ENCODE measurements around the gene MIA2.
"Not testable (repeated sequence)": the region's sequence is repeated elsewhere in the genome, so short reads cannot be mapped to it uniquely, and the experiment has no call there.

MIA2 gene

DNA sequence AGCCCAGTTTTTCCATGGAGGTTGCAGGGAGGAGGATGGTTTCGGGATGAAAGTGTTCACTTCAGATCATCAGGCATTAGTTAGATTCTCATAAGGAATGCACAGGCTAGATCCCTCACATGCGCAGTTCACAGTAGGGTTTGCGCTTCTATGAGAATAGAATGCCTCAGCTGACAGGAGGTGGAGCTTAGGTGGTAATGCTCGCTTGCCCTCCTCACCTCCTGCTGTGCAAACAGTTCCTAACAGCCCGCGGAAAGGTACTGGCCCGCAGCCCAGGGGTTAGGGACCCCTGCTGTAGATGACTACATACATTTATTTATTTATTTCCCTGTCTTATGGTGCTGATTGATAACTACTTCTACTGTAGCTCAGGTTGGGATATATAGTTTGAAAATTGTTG, 105.3 kb downstream of the MIA2 start:
- DNase-seq (ENCODE audit: low spot score): no peak

GRCh38 chr14:39341126-39341525, 107.4 kb downstream of the MIA2 start:
- DNase-seq (ENCODE audit: low spot score): not testable (repeated sequence)

DNA sequence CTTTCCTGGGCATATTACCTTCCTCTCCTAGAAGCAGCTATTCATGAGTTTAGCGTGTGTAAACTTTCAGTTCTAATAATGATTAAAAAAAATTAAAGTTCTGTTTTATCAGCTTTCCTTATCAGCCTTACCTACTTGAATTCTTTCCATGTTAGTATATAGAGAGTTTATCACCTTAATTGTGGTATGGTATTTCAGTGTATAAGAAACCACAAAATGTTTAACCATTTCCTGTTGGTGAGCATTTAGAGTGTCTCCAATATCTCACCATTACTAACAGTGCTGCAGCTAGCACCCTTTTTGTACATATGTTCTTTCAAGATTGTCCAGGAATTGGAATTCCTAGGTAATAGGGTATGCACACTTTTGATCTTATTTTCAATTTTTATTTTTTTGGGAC, 109.1 kb downstream of the MIA2 start:
- DNase-seq (ENCODE audit: low spot score): no peak

GRCh38 chr14:39343614-39344013, 109.9 kb downstream of the MIA2 start:
- DNase-seq (ENCODE audit: low spot score): no peak

- DNase-seq (ENCODE audit: low spot score): no peak
Measured at GRCh38 chr14:39350866-39351265, 117.2 kb downstream of the MIA2 start.

DNA sequence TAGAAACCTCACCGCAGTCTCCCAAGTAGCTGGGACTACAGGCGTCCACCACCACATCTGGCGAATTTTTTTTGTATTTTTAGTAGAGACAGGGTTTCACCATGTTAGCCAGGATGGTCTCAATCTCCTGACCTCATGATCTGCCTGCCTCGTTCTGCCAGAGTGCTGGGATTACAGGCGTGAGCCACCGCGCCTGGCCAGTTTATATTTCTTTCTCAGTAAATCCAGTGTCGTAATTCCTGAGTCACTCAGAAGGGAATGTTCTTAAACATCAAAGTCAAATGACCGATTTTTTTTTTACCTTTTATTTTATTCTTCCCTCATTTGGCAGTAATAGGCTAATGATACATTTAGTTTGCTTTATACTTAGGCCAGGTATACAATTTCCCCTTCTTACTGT, 118.0 kb downstream of the MIA2 start:
- no peak for DNase-seq (ENCODE audit: low spot score)

GRCh38 chr14:39359069-39359468, 125.4 kb downstream of the MIA2 start:
- not testable (repeated sequence) for DNase-seq (ENCODE audit: low spot score)

DNA sequence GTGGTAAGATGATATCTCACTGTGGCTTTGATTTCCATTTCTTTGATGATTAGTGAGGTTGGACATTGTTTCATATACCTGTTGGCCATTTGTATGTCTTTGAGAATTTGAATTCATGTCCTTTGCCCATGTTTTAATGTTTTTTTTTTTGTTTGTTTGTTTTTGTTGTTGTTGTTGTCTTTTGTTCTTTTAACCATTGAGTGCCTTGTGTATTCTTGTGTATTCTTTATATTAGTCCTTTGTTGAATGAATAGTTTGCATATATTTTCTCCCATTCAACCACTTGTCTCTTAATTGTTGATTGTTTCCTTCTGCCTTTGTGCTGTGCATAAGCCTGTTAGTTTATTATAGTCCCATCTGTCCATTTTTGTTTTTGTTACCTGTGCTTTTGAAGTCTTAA, 126.6 kb downstream of the MIA2 start:
- DNase-seq (ENCODE audit: low spot score): no peak

DNA sequence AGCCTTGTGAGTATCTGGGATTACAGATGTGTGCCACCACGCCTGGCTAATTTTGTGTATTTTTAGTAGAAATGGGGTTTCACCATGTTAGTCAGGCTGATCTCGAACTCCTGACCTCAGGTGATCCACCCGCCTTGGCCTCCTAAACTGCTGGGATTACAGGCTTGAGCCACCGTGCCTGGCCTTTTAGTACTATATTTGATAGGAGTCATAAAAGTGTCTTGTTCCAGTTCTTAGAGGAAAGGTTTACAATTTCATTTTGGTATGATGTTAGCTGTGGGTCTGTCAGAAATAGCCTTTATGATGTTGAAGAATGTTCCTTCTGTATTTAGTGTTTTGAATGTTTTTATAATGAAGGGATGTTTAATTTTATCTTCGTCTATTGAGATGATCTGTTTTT, 127.8 kb downstream of the MIA2 start:
- DNase-seq (ENCODE audit: low spot score): not testable (repeated sequence)

- no peak for DNase-seq (ENCODE audit: low spot score)
Measured at GRCh38 chr14:39364509-39364908, 130.8 kb downstream of the MIA2 start.

- DNase-seq (ENCODE audit: low spot score): no peak
Measured at GRCh38 chr14:39365354-39365753, 131.6 kb downstream of the MIA2 start.

GRCh38 chr14:39366460-39367386, 133.0 kb downstream of the MIA2 start:
- no peak for DNase-seq (ENCODE audit: low spot score)

GRCh38 chr14:39367387-39367751, 133.7 kb downstream of the MIA2 start:
- DNase-seq (ENCODE audit: low spot score): no peak

DNA sequence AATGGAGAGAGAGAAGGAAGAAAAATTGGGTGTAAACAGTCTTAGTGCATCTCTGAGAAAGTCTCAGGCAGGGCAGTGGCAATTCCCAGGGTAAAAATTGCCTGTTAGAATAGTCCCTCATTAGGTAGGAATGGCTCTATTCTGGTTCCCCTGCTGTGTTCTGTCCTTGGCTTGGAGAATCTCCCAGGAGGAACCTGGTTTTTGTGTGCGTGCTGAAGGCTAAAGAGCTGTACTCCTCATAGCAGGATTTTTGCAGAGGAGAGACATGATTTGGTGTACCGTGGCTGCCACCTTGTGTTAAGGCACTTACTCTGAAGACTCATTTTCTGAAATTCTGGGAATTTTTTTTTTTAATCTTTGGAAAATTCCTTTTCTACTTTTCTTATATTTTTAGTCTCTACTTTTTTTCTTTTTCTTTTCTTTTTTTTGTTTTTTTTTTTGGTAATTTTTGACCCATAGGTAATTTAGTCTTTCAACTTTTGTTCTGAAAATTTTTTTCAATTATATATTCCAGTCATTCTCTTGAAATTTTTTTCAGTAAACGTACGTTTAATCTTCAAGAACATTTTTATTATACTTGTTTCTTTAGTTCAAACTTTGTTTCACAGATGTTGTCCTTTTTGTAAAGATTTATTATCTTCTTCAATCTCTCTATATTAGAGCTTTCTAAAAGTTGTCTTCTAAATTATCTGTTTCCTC, 134.7 kb downstream of the MIA2 start:
- DNase-seq (ENCODE audit: low spot score): peak; percentile 32

DNA sequence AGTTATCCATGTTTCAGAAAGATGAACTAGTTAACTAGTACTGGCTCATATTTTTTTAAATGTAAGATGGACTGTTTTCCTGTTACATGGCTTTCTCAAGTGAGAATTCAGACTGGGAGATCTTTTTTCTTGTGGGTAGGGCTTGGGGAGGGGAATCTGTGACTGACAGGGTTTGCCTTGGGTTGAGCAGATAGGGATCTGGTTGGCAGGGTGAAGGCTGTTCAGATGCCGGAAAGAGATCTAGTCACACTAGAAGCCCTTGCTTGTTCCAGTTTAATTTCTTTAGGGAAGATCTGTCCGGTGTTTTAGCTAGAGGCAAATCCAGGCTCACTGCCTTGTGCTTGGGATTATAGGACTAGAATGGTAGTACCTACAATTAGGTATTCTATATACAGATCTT, 135.3 kb downstream of the MIA2 start:
- no peak for DNase-seq (ENCODE audit: low spot score)

DNA sequence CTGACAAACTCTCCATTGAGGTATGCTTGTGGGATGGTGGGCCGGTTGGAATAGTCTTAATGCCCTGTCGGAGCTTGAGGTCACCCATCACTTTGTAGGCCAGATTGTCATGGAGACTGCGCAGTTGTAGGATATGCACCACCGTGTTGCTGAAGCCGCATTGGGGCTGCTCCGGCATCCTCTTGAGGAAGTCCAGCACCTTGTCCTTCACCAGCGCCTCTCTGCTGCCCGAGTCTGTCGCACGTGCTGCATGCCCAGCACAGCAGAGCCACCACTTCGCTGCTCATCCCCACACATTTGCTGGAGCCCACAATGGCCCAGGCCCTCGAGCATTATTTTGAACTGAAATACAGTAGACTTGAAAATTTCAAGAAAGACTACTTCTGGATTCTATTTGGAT, 136.7 kb downstream of the MIA2 start:
- no peak for DNase-seq (ENCODE audit: low spot score)

DNA sequence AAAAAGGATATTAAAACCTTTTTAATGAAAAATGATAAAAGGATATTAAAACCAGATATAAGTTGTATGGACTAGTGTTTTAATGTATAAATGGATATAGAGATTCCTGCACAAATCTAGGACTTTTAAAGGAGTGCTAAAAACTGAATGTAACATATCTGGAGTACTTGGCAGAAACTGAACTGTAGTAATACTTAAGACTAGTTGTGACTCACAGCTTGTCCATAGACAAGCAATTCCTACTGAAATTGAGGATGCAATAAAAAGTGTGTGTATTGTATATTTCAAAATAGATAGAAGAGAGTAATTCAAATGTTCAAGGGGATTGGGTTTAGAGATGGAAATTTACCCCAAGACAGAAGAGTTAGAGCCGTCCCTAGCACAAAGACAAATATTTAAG, 138.9 kb downstream of the MIA2 start:
- DNase-seq (ENCODE audit: low spot score): no peak

DNA sequence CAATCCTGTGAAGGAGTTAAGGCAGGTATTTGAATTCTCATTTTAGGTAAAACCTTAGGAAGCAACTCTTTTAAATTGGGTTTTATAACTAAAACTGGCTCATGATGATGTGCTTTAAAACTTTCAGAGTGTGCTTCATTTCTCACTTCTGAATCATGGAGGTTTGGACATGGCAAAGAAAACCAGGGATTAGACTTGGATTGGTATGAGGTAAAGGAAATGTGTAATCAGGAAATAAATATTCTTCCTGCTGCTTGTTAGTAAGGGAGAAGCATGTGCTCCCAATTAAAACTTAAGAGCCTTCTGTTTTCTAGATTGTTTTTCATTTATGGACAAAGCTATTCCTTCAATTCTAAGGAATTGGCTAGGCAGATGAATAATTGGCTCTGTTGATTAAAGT, 141.1 kb downstream of the MIA2 start:
- no peak for DNase-seq (ENCODE audit: low spot score)

DNA sequence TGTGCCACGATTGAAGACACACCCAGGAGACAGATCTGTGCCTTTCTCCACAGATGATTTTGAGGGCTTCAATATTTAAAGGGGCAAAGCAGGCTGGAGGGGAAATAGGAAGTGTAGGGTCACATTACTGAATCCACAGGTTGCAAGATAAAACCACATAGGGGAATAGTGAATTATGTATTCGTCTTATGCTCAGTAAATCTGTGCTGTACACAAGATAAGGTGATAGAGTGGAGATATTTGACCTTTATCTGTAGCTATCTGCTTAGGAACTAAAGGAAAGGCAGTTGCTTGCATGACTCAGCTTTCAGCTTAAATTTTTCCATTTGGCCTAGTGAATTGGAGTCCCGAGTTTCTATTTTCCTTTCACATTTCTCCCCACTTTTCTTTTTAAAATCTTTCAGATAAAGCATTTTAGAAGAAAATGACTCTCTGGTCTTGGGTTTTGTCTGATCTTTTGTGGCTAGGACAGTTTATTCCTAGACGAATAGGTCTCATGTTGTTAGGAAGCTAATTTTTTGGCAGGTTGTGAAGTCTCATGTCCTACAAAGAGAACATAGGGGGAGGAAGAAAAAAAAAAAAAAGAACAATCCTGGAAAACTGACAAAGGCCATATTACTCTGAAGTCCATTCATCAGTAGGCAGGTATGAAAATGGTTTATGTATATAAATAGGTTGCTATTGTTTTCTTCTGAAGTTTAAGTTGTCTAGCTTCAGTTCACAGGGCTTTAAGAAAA, 143.1 kb downstream of the MIA2 start:
- DNase-seq (ENCODE audit: low spot score): no peak

GRCh38 chr14:39381366-39381765, 147.7 kb downstream of the MIA2 start:
- no peak for DNase-seq (ENCODE audit: low spot score)

DNA sequence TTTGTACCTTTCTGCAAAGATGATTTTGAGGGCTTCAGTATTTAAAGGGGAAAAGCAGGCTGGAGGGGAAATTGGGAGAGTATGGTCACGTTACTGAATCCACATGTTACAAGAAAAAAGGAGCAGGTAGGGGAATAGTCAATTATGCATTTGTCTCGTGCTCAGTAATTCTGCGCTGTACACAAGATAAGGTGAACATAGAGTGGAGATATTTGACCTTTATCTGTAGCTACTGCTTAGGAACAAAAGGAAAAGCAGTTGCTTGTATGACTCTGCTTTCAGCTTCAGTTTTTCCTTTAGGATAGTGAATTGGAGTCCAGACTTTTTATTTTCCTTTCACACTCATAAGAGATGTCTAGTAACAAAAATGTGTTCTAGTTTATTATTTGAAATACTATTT, 148.7 kb downstream of the MIA2 start:
- DNase-seq (ENCODE audit: low spot score): no peak

DNA sequence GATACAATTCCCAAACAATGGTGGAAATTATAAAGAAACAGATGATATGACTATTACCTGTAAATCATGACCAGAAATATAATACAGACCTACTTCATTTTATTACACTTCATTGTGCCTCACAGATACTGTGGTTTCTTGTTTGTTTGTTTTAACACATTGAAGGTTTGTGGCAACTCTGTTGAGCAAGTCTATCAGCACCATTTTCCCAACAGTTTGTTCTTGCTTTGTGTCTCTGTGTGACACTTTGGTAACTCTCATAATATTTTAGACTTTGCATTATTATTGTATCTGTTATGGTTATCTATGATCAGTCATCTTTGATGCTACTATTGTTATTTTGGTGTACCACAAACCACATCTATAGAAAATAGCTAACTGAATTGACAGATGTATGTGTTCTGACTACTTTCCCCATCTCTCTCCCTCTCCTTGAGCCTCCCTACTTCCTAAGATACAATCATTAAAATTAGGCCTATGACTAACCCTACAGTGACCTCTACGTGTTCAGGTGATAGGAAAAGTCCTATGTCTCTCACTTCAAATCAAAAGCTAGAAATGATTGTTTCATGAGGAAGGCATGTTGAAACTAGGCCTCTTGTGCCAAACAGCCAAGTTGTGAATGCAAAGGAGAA, 149.4 kb downstream of the MIA2 start:
- no peak for DNase-seq (ENCODE audit: low spot score)
